GM10847 (cell line): ENCODE data around the gene ARHGAP11A.

Source experiments
- POLR2A ChIP-seq: IDR thresholded peaks from 2 replicates; pipeline ENCODE4 v1.6.1; 2011; ENCODE audit not compliant: insufficient read length; ENCODE audit errors: extremely low read depth

Gene ARHGAP11A

DNA sequence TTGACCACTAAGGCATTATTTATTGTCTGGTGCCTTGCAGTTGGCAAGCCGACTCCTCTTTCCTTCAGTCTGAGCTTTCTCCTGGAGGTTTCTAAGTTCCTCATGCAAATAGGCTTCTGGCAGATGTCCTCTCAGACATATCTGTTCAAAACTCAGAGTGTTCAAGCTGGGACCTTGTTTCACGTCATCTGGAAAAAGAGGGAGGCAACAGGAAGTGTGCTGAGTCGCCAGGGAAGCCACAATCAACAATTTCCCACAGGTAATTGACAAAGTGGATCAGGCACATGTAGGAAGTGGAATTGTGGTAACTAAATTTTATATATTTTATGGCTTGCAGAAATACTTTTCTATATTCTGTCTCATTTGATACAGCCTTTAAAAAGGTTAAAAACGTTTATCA is 40.8 kb downstream of the ARHGAP11A start:
- TF ChIP-seq POLR2A: no peak

DNA sequence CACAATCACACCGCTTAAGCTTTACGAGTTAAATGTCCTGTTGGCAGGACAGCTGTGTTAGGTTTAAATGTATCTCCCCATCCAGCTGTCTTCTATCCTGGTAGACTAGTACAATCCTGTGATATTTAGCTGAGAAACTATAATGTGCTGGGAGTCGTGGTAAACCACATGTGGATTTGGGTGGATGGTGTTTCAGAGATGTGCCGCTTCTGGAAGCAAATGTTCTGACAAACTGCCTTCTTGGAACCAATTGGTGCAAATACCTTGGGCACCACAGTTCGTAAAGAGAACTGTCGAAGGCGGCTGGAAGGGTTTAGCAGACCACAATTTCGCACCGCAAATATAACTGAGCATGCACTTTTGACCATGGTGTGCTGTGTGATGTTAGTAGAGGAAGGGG is 41.2 kb downstream of the ARHGAP11A start:
- TF ChIP-seq POLR2A: no peak

DNA sequence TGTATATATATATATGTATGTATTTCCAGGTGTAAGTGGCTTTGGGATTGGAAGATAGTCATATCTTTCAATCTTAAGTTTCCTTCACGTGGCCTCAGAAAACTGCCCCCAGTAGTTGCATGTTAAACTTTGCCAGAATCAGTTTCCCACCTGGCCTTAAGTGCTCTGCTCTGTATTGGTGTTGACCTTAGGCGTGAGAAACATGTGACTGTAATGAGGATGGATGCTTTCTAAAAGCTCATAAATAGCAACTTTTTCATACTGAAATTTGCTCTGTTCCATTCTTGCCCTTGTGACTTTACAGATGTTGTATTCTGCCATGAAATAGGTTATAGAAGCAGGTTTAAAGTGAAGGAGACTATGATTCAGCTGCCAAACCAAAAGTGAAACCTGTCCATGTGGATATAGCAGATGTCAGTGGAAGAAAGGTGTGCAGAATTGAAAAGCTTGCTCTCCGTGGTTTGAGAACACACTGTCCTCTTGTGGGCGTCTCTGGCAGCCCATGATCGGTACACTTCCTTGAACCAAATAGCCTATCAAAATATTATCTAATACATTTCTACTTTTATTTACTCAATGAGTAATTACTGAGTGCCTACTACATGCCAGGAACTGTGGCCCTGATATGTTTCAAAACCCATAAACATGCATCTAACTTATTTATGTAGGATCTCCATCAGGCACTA is 42.0 kb downstream of the ARHGAP11A start:
- TF ChIP-seq POLR2A: no peak

DNA sequence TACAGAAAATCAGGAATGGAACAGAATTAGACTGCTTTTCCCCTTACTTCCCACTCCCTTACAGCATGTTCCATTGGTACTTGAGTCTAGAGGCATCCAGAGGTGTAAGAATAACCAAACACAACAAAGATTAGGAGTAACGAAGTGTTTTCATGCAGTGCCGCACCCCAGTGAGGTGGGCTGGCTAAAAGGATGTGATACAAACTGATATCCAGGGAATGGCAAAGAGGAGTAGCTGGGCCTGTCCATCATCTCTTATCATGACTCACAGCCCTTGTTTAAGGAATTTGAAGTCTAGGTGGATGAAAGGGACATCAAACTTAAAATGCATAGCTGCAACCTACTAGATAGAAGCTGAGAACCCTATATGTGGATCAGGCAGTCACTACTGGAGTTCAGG is 42.6 kb downstream of the ARHGAP11A start:
- TF ChIP-seq POLR2A: no peak

DNA sequence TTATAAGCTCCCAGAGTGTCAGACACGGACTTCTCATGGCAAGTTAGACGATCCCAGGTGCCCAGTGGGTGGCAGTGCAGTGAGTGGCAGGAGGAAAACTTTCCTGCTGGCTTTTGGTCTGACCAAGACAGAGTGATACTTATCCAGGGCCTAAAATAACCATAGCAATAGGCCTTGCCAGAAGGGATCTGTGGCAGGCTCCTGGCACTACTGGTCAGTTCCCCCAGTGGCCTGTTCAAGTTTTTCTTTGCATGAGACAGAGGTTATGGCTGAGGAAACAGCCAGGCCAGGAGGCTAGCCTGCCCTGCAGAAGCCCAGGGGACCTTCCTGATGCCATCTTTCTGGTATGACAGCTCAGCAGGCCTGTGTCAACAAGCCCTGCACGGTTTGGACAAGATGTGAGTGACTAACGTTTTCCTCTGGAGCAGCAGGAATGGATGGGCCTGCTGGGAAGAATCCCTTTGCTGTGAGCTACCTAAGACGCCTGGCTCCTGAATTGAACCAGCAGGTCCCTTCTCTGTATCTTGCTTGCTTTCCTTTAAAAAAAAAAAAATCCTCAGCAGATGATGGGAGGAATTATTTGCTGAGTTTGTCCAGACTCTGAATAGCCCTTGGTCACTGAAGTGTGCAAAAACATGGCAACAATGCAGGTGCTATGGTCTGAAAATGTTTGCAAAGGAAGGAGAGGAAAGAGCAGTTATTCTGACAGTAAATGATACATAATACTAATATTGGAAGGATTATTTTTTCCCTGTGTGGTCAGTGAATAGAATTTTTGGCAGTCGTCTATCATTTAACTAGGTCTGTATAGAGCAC is 44.2 kb downstream of the ARHGAP11A start:
- no peak for TF ChIP-seq POLR2A

DNA sequence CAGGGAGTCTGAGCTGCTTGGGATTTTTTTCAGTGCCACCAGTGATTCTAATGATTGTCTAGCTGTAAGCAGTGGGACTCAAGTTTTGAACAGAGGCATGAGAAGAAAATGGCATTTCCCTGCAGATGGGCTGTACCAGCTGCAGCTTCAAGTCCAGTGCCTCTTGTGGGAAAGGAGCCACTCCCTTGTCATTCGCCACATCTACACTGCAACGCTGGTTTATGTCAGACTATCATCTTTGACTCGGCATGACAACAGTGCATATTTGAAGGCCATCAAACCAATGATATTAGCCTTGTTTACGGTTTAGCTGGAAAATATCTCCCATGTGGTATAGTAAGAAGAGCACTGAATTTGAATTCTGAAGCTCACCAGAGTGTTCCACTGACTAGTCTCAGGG is 48.4 kb downstream of the ARHGAP11A start:
- TF ChIP-seq POLR2A: no peak

DNA sequence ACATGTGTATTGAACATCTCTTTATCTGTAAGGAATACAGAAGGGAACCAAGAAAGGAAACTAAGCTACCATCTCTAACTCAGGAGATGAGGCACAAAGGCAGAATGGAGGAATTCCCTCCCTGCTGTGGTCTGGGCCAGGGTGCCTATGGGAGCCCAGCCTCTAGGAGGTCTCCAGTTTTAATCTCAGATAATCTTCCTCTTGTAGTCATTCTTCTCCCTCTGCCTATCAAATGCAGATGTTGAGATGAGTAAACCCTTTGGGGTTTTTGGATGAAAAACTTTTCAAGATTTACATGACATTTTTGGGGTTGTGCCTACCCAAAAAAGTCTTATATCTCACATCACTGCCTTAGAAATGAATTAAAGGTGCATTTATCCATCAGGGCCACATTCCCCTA is 49.5 kb downstream of the ARHGAP11A start:
- no peak for TF ChIP-seq POLR2A

DNA sequence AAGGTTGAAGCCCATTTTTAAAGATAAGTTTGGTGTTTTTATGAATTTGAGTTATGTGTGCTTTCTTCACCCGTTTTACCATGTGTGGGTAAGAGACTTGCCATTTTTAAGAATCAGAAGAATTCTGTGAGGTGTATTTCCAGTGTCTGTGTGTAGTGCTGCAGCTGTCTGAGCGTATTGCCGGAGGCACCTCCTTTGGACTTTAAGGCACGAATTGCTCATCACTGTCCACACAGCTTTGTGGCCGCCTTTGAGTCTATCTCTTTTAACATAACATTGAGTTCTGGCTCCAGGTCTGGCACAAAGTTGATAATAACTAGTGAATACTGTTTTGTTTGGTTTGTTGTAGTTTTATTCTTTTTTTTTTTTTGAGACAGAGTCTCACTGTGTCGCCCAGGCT is 52.0 kb downstream of the ARHGAP11A start:
- no peak for TF ChIP-seq POLR2A

DNA sequence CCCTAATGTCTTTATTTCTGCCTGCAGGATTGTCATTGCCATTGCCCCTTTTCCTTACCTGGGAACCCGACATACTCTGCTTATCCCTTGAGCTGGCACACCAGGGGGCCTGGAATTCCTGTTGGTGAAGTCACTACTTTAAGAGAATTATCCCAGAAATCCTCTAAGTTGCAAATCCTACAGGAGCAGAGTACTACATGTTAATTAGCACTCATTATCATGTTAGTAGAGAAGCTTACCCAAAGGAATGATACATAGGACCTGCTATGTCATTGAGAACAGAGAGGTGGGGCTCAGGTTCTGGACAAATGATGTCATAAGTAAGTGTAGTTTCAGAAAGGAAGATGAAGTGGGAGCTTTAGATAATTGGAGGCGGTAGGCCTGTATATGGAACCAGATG is 53.6 kb downstream of the ARHGAP11A start:
- no peak for TF ChIP-seq POLR2A

DNA sequence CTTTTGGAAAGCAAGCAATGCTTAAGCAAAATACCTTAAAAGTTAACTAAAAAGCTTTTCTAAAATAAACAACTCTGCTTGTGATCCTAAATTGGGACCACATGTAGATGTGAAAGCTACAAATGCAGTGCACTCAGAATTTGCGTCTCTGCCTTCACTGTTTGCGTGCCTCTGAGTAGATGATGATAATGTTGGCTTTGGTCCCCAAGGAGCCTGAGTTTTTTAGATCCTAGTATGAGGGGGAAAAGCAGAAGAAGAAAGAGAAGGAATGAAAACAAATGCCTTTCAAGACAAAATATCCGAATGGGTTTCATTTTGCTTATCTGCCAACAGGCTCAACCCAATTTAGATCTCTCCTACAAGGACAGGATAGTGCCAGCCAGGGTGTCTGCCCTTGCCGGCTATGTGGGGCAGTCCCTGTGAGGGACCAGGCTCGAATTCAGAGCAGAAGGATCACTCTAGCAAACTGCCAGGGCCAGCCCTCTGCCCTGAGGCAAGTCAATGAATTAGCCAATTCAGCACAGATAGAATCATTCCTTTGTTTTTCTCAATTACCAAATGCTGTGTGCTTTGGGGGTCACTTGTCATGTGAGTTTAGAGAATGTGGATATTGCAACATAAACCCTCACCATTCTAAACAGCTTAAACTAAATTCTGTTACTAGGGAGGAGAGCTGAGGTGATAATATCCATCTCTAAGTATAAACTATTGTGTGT is 54.8 kb downstream of the ARHGAP11A start:
- TF ChIP-seq POLR2A: no peak

DNA sequence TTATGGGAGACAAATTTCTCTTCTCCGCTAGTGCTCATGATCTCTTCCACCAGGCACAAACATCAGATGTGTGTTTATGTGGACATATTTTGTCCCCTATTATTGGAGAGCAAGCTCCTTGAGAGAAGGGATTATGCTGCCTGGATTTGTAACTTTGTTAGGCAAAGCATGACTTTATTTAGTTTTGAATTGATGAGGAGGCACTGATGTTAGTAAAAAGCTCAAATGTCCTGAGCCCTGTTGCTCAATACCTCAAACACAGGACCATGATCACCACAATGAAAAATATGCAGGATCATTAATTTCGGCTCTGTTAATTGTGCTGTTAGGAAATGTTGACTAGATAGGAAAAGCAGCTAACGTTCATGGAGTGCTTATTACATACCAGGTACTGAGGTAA is 55.3 kb downstream of the ARHGAP11A start:
- no peak for TF ChIP-seq POLR2A

DNA sequence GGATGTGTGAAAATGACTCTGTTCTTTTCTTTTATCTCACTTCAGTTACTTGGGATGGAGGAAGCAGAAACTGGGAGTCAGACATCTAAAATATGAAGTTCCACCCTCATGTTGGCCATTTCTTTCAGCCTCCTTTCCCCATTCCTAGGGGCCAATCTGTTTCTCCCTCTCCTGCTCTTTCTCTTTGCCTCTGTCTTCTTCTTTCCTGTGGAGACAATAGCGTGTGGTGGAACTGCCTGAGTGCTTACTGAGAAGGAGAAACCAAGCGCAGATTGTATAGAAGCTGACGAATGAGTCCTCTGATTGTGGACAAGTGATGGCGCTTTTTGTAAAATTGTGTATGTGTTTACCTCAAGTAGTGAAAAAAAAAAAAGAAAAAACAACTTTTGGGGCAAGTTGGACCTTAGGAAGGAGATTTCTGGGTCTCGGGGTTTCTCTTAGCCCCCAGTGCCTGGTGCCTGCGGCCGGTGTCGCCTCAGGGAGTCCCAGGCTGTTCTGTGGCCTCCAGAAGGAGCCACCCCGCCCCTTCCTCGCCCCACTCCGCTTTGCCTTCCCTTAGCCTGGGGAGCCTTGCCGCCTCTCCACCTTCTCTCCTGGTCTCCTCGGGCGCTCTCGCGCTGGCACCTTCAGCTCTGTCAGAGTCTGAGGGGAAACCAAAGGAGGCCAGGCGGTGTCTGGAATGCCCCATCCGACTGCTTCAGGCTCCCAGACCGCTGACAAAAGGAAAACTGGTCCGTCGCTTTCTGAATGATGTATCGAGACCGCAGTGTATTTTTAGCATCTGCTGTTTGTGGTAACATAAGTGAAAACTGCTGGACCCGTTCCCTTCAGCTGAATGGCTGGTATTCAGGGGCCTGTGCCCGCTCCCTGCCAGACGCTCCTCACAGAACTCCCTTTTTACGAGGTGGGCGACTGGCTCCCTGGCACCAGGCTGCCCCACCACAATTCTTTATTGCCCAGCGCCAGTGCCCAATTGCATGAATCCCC is 56.3 kb downstream of the ARHGAP11A start:
- TF ChIP-seq POLR2A: no peak

DNA sequence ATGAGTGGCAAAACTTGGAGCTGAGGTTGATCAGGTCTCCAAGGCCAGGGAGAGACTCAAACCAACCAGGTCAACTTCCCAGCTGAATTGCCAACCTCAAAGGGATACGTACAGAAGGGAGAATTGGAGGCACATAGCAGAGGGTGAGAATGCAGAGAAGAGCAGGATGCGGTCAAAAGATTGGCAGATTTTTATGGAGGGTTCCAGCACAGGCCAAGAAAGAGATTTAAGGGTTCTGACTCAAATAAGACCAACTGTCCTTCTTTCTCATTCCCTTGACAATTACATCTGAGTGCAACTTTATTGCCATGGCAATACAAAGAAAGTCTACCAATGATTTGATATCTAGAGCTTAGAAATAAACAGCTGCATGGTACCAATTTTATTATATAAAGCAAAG is 59.4 kb downstream of the ARHGAP11A start:
- no peak for TF ChIP-seq POLR2A

DNA sequence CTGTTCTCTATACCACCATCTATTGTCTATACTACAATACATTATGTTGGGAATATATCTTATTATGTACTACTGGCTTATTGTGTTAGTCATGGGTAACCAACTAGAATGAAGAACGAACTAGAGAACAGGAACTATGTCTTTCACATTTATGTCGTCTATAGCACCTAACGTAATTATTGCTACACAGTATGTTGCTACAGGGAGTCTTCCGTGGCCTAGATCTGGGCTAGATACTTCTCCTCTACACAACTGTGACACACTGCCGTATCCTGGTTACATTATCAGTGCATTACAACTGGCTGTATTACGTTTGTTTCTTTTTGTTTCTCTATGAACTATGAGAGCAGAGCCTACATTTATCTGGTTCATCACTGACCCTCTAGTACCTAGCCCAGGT is 60.2 kb downstream of the ARHGAP11A start:
- TF ChIP-seq POLR2A: no peak

DNA sequence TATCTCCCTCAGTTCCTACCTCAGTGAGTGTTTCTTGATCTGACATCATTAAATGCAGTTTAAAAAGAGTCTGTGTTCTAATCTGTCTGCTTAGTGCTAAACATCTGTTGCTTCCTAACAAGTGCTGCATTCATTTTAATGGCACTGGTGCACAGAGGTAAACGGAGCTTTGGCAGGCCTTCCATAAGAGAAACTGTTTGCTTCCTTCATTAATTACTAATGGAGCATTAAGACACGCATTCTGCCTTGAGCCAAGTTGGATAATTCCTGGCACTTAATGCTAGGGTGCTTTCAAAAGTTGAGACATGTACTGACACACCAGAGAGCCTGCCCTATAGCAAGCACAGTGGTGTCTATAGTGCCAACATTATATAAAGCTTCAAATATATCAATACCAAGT is 60.9 kb downstream of the ARHGAP11A start:
- TF ChIP-seq POLR2A: no peak
